ENCODE measurements around the gene ATG5.

The ATG5 gene

DNA sequence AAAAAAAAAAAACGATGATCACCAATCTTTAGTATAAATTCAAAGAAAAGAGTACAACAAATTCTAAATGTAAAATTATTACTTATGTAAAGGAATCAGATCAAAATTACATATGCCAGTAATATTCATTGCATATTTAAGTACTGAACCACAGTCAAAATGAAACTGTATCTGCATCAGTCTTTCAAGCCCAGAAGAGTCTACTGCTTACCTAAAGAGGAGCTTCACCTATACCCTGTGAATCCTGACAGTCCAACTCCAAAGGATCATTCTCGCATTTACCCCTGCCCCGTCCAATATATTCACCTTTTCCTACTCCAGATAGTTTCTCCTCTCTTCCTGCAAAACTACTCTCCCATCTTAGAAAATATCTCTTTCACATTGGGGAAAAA is 9.2 kb downstream of the ATG5 start:
- ChIA-PET POLR2A (ENCODE audit: low non-redundant PET) (no interaction called here), CTCF (no interaction called here)
- no peak for DNase-seq (ENCODE audit: low spot score)
- H3K27ac ChIP-seq = no peak overlapping the region
- TF ChIP-seq, protein P1, sequence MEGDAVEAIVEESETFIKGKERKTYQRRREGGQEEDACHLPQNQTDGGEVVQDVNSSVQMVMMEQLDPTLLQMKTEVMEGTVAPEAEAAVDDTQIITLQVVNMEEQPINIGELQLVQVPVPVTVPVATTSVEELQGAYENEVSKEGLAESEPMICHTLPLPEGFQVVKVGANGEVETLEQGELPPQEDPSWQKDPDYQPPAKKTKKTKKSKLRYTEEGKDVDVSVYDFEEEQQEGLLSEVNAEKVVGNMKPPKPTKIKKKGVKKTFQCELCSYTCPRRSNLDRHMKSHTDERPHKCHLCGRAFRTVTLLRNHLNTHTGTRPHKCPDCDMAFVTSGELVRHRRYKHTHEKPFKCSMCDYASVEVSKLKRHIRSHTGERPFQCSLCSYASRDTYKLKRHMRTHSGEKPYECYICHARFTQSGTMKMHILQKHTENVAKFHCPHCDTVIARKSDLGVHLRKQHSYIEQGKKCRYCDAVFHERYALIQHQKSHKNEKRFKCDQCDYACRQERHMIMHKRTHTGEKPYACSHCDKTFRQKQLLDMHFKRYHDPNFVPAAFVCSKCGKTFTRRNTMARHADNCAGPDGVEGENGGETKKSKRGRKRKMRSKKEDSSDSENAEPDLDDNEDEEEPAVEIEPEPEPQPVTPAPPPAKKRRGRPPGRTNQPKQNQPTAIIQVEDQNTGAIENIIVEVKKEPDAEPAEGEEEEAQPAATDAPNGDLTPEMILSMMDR (conservative IDR thresholded peaks at IDR 0.05; ENCODE audit: low read depth) = no peak

DNA sequence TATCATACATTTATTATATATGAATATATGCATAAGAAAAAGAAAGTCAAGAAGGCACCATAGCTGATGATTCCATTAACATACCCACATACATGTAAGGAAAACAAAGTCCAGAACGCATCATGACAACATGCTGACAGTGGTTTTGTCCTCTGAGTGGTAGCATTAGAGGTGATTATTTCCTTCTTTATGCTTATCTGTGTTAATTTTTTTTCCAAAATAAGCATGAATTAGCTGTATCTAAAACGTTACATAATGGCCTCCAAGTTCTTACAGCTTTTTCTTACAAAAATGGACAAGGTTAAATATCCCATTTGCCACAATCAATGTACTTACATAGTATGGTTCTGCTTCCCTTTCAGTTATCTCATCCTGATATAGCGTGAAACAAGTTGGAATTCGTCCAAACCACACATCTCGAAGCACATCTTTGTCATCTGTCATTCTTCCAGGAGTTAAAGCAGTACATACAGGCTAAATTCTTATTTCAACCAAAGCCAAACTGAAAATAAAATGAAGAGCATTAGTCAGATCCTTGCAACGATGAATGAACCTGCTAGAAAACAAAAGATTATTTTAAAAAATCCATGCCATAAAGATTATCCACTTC is 9.7 kb downstream of the ATG5 start:
- ChIA-PET CTCF (interaction anchor here (0.6 kb wide), 1 partner anchor 476 kb away, joined by 3 read pairs; no protein-coding TSS in a partner anchor), POLR2A (ENCODE audit: low non-redundant PET) (no interaction called here)
- DNase-seq (ENCODE audit: low spot score) = peak; percentile 8

DNA sequence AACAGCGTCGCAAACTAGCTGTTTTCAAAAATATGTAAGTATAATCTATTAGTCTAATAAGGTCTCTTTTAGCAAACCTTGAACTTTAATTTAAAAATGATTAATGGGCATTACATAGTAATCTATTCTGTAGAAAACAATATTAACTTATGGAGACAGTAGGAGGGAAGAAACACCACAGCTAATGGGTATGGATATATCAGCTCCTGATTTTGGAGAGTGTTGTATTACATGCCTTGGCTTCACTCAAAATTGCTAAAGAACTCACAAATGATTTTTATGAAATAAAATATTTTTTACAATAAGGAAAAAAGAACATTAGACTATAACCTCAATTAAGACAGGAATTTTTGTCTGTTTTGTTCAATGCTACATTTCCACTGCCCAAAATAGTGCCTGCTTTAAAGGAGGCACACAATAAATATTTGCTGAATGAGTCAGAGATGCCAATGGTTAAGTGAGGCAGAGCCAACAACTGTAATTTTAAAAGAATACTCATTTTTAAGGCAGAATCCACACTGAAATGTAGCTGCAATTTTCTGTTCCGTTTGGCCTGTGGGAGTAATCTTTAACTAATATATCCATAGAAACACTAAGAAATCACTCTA is 15.7 kb downstream of the ATG5 start:
- CTCF ChIA-PET = interaction anchor here (0.7 kb wide), 1 partner anchor 35 kb away, joined by 3 read pairs; no protein-coding TSS in a partner anchor
- H3K27ac ChIP-seq = no peak overlapping the region

More for the DNA sequence above, 9.7 kb downstream of the ATG5 start:
- TF ChIP-seq, protein P1 (conservative IDR thresholded peaks at IDR 0.05; ENCODE audit: low read depth) = no peak
- no peak overlapping the region for H3K27ac ChIP-seq

DNA sequence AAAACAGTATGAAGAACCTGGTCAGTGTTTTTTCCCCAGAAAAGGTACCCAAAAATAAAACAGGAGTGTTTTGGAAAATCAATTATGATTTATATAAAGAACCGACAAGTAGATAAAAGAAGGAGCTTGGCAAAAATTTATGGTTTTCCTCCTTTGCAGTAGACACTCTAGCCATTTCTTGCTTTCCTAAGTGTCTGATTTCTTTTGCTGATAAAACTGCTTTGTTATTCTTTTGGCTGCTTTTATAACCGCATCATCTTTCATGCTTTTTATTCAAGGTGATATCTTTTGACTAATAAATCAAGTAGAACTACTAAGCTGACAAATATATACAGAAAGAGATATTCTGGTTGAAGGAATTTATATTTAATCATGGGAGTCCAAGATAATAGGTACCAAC is 16.6 kb downstream of the ATG5 start:
- POLR2A ChIA-PET (ENCODE audit: low non-redundant PET) = interaction anchor here (0.6 kb wide), 1 partner anchor 440 kb away, joined by 3 read pairs; no protein-coding TSS in a partner anchor
- TF ChIP-seq, protein P1 (conservative IDR thresholded peaks at IDR 0.05; ENCODE audit: low read depth) = no peak

More for the DNA sequence above, 15.7 kb downstream of the ATG5 start:
- POLR2A ChIA-PET (ENCODE audit: low non-redundant PET) = interaction anchor here (0.6 kb wide), 1 partner anchor 441 kb away, joined by 3 read pairs; no protein-coding TSS in a partner anchor
- TF ChIP-seq, protein P1 (conservative IDR thresholded peaks at IDR 0.05; ENCODE audit: low read depth) = no peak
- DNase-seq (ENCODE audit: low spot score) = peak; percentile 34

DNA sequence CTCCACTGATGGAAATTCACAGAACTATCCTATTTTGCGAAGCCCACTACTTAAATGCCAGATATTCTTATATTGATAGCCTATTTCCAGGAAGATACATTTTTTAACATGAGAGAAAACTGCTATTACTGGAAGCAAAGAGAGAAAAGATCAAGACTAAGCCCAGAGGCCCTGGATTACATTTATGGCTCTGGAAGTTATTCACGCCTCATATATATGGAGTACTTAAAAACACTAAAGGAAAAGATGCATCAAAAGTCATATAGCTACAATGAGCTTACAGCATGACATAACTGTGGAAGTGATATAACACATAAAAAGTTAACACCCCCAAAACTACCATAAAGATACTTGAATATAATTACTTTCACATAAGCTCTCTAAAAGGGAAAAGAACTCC is 19.8 kb downstream of the ATG5 start:
- ChIA-PET CTCF (interaction anchor here (0.6 kb wide), 1 partner anchor 16 kb away, joined by 3 read pairs; no protein-coding TSS in a partner anchor), POLR2A (ENCODE audit: low non-redundant PET) (no interaction called here)

More for the DNA sequence above, 16.6 kb downstream of the ATG5 start:
- CTCF ChIA-PET = interaction anchor here (0.6 kb wide), 1 partner anchor 808 kb away, joined by 3 read pairs; no protein-coding TSS in a partner anchor
- H3K27ac ChIP-seq = no peak overlapping the region
- no peak for DNase-seq (ENCODE audit: low spot score)

DNA sequence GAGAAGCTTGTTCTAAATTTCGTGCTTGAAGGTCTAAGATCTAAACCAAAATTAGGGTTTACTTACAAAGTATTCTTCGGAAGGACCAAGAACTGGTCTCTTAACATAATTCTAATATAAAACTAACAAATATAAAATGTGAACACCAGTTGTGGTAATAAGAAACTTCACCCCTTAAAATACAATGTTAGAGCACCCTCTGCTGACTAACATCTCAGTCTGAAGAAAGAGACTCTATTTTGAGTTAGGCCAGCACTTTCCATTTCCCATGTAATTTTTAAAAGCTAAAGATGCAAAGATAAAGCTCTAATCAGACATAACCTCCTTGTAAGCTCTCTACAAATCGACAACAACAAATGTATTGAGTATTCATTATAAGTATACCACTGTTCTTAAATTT is 24.6 kb downstream of the ATG5 start:
- no peak overlapping the region for H3K27ac ChIP-seq
- POLR2A ChIA-PET (ENCODE audit: low non-redundant PET) = no interaction called here
- DNase-seq (ENCODE audit: low spot score) = peak; percentile 22
- CTCF ChIA-PET = interaction anchor here (0.5 to 1.2 kb wide), 4 partner anchors 211 to 651 kb away, joined by 3 to 6 read pairs (median 4); no protein-coding TSS in a partner anchor
- TF ChIP-seq, protein P1 (conservative IDR thresholded peaks at IDR 0.05; ENCODE audit: low read depth) = peak; percentile 52

More for the DNA sequence above, 19.8 kb downstream of the ATG5 start:
- H3K27ac ChIP-seq = no peak overlapping the region
- no peak for DNase-seq (ENCODE audit: low spot score)
- TF ChIP-seq, protein P1 (conservative IDR thresholded peaks at IDR 0.05; ENCODE audit: low read depth) = no peak

Data from RWPE1 (cell line).